ENCODE results near the gene GRIA2. TPM values are rescaled to one million over a fixed set of nuclear protein-coding genes. Genes with fewer than 3 reads are reported as not detected.

GRIA2 gene
- total RNA-seq, 2 donors from 2014 or later: 0.91 to 5.1 TPM

DNA sequence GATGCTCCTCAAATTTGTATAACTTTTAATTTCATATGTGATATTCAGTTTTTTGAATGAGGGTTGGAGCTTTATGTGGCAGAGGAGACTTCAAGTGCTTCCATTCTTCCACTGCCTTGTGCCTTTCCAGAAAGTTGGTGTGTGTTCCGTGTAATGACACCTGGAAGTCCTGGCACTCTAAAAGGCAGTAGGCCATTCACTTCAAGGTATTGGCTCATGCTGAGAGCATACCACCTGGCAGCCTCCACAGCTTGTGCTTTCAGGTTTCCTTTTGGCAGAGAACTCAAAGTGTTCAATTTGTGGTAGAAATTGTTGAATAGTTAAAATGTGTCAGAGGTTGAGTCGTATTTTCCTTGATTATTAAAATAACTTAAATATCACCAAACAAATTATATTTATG is 49.6 kb downstream of the GRIA2 start:
- Histone ChIP-seq H3K27ac (no peak overlapping the region), H3K4me3 (no peak overlapping the region), H3K36me3 (no peaks in the 10 kb centered on the region), H3K4me1 (replicated peaks) (no peaks in the 10 kb centered on the region), H3K27me3 (replicated peaks; ENCODE audit: insufficient read depth) (no peaks in the 10 kb centered on the region), H3K9me3 (no peaks in the 10 kb centered on the region)
- TF ChIP-seq POLR2A (IDR thresholded peaks at IDR 0.05) (no peak), POLR2AphosphoS5 (IDR thresholded peaks at IDR 0.05) (no peak)
- TF ChIP-seq, protein P1, sequence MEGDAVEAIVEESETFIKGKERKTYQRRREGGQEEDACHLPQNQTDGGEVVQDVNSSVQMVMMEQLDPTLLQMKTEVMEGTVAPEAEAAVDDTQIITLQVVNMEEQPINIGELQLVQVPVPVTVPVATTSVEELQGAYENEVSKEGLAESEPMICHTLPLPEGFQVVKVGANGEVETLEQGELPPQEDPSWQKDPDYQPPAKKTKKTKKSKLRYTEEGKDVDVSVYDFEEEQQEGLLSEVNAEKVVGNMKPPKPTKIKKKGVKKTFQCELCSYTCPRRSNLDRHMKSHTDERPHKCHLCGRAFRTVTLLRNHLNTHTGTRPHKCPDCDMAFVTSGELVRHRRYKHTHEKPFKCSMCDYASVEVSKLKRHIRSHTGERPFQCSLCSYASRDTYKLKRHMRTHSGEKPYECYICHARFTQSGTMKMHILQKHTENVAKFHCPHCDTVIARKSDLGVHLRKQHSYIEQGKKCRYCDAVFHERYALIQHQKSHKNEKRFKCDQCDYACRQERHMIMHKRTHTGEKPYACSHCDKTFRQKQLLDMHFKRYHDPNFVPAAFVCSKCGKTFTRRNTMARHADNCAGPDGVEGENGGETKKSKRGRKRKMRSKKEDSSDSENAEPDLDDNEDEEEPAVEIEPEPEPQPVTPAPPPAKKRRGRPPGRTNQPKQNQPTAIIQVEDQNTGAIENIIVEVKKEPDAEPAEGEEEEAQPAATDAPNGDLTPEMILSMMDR (IDR thresholded peaks at IDR 0.05): no peak
- 61% methylated on average over 2 of the region's 2 CpGs for WGBS
- intact Hi-C loops (cut with DNase I): no loop called here
- no peak for DNase-seq (ENCODE audit: low spot score)

DNA sequence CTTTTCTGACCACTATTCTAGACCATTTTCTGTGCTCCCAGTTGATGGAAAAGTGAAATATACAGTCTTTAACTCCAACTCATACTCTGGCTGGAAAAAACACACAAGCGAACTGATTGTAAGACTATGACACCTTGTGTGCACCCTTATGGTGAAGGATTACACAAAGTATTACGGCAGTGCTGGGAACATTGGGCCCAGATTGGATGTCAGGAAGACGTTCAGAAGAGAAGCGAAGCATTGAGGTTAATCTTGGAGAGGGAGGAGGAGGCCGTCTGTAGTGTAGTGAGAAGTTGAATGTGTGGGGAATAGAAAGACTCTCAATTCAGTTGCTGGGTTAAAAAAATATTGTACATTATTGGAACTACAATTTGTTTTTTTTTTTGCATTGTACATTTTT is 50.0 kb downstream of the GRIA2 start:
- Histone ChIP-seq H3K9me3 (no peaks in the 10 kb centered on the region), H3K4me1 (replicated peaks) (no peaks in the 10 kb centered on the region), H3K27ac (no peak overlapping the region), H3K36me3 (no peaks in the 10 kb centered on the region), H3K27me3 (replicated peaks; ENCODE audit: insufficient read depth) (no peaks in the 10 kb centered on the region), H3K4me3 (no peak overlapping the region)
- WGBS: 89% methylated on average over 5 of the region's 5 CpGs
- intact Hi-C loops (cut with DNase I): no loop called here
- no peak for TF ChIP-seq POLR2A (IDR thresholded peaks at IDR 0.05)
- TF ChIP-seq, protein P1 (IDR thresholded peaks at IDR 0.05): no peak
- TF ChIP-seq POLR2AphosphoS5 (IDR thresholded peaks at IDR 0.05): no peak
- DNase-seq (ENCODE audit: low spot score): no peak

DNA sequence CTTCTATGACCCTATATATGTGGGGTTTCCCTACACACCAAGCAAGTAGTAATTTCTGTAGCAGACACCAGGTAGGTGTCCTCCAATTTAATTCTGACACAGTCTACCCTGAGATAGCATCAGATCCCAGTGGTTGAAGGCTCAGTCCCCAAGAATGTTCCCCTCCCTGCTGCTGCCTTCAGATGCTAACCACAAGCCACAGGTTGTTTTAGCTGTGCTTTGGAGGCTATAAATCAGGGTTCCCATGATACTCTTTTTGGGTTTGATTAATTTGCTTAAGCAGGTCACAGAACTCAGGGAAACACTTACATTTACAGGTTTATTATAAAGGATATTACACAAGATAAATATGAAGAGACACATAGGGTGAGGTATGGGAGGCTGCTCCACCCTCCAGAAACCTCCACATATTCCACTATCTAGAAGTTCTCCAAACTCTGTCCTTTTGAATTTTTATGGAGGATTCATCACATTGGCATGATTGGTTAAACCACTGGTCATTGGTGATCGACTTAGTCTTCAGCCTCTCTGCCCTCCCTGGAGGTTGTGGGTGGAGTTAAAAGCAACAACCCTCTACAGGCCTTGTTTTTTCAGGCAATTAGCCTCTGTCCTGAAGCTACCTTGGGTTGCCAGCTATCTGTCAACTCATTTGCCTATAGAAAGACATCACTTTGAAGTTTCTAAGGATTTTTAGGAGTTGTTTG is 50.8 kb downstream of the GRIA2 start:
- 57% methylated on average over 1 of the region's 1 CpG for WGBS
- H3K27ac ChIP-seq: no peak overlapping the region
- no peaks in the 10 kb centered on the region for H3K9me3 ChIP-seq

DNA sequence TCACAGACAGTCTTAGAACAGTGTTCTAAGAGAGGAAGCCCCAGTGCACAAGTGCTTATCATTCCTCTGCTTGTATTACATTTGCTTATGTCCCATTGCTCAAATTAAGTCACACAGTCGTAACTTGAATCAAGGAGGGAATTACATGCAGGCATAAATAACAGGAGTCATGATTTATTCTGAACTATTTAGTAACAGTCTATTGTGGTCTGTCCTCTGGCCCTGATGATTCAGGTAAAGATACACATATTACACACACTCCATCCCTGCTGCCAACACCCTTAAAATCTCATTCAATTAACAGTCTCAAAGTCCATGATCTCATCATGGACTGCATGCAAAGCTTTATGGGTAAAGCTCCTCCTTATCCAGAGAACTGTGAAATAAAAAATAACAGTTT is 60.1 kb downstream of the GRIA2 start:
- H3K27ac ChIP-seq: no peak overlapping the region
- 63% methylated on average over 1 of the region's 1 CpG for WGBS
- no peaks in the 10 kb centered on the region for H3K9me3 ChIP-seq
- intact Hi-C loops (cut with DNase I): no loop called here
- no peak for TF ChIP-seq POLR2A (IDR thresholded peaks at IDR 0.05)
- TF ChIP-seq, protein P1 (IDR thresholded peaks at IDR 0.05): no peak
- no peak for TF ChIP-seq POLR2AphosphoS5 (IDR thresholded peaks at IDR 0.05)
- H3K27me3 ChIP-seq (replicated peaks; ENCODE audit: insufficient read depth): no peaks in the 10 kb centered on the region
- no peaks in the 10 kb centered on the region for H3K4me1 ChIP-seq (replicated peaks)
- no peak for DNase-seq (ENCODE audit: low spot score)
- H3K36me3 ChIP-seq: no peaks in the 10 kb centered on the region
- no peak overlapping the region for H3K4me3 ChIP-seq

More for the DNA sequence above, 50.8 kb downstream of the GRIA2 start:
- no peaks in the 10 kb centered on the region for H3K27me3 ChIP-seq (replicated peaks; ENCODE audit: insufficient read depth)
- H3K4me1 ChIP-seq (replicated peaks): no peaks in the 10 kb centered on the region
- intact Hi-C loops (cut with DNase I): no loop called here
- no peak for DNase-seq (ENCODE audit: low spot score)
- H3K4me3 ChIP-seq: no peak overlapping the region
- H3K36me3 ChIP-seq: no peaks in the 10 kb centered on the region
- TF ChIP-seq, protein P1 (IDR thresholded peaks at IDR 0.05): no peak
- no peak for TF ChIP-seq POLR2A (IDR thresholded peaks at IDR 0.05)
- TF ChIP-seq POLR2AphosphoS5 (IDR thresholded peaks at IDR 0.05): no peak

DNA sequence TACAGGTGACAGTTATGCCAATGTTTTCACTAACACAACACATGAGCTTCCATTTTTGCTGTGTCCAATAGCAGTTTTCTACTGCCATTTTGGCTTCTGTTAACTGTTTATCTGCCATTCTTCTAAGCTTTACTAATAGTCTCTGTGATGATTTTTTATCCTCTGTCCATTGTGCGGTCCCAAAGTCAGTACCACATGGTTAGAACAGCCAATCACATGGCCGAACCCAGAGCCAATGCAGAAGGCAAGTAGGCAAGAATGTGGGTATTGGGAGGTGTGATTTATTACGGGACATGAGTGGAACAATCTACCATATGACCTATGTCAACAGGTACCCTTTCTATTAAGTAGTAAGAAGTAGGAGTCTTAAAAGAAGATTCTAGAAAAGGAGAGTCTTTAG is 61.5 kb downstream of the GRIA2 start:
- DNase-seq (ENCODE audit: low spot score): no peak
- Histone ChIP-seq H3K27ac (no peak overlapping the region), H3K4me1 (replicated peaks) (no peaks in the 10 kb centered on the region), H3K27me3 (replicated peaks; ENCODE audit: insufficient read depth) (no peaks in the 10 kb centered on the region), H3K4me3 (no peak overlapping the region), H3K9me3 (no peaks in the 10 kb centered on the region), H3K36me3 (no peaks in the 10 kb centered on the region)
- 95% methylated on average over 3 of the region's 3 CpGs for WGBS
- TF ChIP-seq, protein P1 (IDR thresholded peaks at IDR 0.05): no peak
- TF ChIP-seq POLR2A (IDR thresholded peaks at IDR 0.05): no peak
- TF ChIP-seq POLR2AphosphoS5 (IDR thresholded peaks at IDR 0.05): no peak
- intact Hi-C loops (cut with DNase I): no loop called here
